Measurements from ENCODE around the gene KERA.

The KERA gene

DNA sequence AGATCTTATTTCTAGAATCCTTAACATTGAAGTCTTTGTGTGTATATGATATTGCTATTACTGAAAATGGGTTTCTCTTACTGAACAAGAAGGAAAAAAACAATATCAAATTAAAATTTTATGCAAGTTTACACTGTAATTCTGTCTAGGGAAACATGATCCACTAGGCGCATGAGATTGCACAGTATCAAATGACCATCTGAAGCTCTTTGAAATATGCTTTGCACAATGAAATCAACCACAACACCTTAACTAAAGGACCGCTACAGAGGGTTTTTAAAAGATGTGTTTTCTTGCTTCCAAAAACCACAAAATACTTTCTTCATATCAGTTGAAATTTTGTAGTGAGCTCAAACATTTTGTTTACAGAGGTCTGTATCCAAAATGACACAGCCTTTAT, 15.1 kb upstream of the KERA start:
- no peak for DNase-seq

GRCh38 chr12:91070936-91071335, 13.1 kb upstream of the KERA start:
- DNase-seq, result no peak

DNA sequence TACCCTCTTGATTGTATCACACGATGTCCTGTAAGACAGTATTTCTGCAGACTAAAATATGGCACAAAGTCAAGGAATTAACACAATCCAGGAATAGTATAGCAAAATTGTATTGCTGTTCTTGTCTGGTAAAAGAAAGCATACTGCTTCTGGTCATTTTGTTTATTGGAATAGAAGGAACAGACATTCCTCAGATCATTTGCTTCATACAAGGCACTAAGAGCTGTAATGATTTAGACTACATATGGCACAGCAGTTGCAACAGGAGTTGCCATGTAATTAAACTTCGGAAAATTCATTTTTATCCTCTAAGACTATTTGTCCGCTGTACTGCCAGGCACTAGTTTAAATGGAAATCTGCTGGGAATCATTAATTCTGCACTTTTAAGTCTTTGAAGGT, 7.6 kb upstream of the KERA start:
- DNase-seq, result no peak

DNA sequence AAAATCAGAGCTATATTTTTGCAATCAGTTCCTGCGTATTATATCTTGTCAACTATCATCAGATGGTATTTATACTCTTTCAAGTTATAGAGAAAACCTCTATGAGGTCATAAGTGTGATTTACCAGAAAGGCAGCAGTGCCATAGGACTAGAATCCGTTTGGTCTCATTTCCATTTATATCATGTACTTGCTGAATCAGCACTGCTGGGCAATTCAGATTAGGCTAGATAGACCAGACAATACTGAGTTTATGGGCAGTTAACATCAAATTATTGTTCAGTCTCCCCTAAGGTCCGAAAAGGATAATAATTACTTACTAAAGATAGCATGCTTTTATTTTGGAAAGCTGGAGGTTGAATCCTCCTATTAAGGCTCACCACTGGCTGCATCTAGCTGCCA, 6.8 kb upstream of the KERA start:
- DNase-seq, result no peak

GRCh38 chr12:91061091-91061490, 3.3 kb upstream of the KERA start:
- DNase-seq, result no peak

GRCh38 chr12:91059211-91059610, 1.4 kb upstream of the KERA start:
- DNase-seq, result no peak

- DNase-seq, result no peak
These were observed 962 bp upstream of the KERA start for GRCh38 chr12:91058786-91059185.

GRCh38 chr12:91056488-91056887, 1.3 kb downstream of the KERA start:
- DNase-seq, result no peak

DNA sequence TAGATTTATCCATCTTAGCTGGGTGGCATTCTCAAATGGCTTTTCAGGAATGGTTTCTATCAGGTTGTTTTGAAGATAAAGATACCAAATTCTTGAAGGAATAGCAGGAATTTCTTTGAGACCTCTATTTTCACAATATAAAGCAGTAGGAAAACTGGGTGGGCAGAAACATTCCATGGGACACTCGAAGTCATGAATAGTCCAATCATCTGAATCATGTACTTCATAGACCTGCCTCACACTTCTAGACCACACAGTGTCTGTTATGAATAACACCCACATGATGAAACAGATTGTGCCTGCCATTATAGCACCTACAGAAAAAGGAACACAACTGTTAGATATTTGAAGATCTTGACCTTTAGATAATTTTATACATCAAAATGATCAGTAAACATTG, 1.8 kb downstream of the KERA start:
- no peak for DNase-seq

DNA sequence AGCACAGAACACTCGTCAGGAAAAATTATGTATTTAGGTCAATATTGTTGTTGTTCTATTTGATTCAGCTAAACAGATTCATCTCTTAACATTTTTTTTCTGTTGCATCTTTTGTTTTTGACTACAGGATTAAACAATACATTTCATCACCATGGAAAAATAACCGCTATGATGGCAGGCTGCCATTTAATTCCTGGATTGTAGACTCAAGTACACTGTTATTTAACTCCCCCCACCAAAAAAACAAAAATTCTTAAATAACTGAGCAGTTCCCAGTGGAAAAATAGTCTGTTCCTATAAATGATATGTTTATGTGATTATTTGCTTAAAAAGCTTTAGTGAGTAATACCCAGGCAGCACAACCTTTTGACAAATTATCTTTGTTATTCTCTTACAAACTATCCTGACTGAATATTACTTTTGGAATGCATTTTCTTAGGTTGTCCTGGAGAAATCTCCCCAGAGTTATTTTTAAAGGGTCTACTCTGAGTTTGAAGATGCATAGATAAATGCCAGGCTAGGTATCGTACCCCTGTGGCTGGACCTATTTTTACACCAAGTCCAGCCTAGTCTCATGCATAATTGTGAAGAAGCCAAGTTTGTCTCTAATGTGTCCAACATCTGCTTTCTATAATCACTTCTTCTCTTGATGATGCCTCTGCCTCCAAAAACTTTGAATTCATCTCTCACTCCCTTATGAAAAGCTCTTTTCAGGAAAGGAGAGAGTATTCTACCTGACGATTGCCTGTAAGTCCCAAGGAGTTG, 3.7 kb downstream of the KERA start:
- no peak for DNase-seq

- DNase-seq, result no peak
These were observed 5.8 kb downstream of the KERA start for GRCh38 chr12:91052026-91052425.

DNA sequence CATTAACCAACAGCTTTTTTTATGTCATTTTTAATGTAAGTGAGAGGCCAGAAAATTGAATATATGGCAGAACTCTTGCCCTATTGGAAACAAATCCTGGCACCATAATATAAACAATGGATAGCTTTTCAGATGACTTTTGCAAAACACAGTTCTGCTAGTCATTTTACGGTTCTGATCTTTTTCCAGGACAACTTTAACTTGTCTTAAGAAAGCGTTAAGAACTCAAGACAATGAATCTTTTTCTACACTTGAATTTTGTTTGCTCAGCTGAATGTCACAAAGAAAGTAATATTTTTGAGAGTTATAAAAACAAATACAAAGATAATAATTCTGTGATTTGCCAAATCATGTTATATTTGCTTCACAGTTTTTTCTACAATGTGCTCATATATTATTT, 13.2 kb downstream of the KERA start:
- DNase-seq, result no peak

DNA sequence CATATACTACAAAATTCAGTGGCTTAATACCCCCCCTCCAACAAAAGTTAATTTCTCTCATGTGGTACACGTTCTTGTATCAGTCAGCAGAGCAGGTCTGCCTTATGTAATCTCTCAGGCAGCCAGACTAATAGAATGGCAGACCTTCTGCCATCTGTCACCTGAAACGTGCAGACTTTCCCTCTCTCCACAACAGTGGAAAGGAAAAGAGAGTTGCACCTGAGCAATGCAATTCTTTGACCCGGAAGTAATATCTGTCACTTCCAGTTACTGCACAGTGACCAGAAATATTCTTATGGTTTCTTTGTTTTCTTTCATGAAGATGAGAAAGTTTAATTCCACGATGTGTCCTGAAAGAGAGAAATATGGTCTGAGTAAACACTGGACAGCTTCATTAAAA, 14.4 kb downstream of the KERA start:
- no peak for DNase-seq

GRCh38 chr12:91040096-91040755, 17.6 kb downstream of the KERA start:
- no peak for DNase-seq

- no peak for DNase-seq
These were observed 20.5 kb downstream of the KERA start for GRCh38 chr12:91037276-91037675.

DNA sequence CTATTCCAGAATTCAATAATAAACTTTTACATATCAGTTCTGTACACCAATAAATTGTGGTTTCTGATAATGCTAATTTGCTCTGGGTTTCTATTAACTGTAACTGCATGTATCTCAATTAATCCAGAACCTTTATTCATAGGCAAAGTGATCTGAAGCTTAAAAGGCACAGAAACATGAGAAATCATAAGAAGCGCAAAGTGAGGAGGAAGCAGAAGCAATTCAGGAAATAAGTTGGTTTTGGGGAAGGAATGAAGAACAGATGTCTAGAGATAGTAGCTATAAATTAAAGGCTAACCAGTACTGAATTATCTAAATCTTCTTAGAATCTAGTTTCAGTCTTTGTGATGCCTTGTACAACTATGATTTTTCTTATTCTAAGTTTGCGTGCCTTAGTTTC, 24.6 kb downstream of the KERA start:
- no peak for DNase-seq

DNA sequence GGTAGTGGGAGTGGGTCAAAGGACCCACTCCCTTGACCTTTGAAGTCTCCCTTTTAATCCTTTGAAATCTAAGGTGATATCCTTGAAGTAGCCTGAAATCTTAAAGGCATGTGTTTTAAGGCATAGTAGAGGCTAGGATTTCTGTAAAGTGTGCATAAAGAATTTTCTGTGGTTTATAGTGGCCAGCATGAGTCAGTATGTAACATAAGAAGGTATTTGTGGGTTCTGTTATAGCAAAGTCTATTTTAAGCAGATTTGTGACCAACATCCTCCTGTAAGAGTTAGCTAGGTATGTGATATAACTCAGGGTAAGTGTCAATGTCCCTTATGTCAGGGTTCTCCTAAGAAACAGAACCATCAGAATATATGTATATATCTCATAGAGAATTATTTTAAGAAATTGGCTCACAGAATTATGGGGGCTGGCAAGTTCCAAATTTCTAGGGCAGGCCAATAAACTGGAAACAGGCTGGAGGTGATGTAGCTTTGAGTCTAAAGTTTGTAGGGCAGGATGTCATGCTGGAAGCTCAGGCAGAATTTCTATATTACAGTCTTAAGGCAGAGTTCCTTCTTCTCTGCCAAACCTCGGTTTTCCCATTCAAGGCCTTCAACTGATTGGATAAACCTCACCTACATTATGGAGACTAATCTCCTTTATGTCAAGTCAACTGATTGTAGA, 34.4 kb downstream of the KERA start:
- no peak for DNase-seq

GRCh38 chr12:91021076-91021475, 36.7 kb downstream of the KERA start:
- DNase-seq, result no peak

GRCh38 chr12:91019455-91019854, 38.4 kb downstream of the KERA start:
- DNase-seq, result no peak

DNA sequence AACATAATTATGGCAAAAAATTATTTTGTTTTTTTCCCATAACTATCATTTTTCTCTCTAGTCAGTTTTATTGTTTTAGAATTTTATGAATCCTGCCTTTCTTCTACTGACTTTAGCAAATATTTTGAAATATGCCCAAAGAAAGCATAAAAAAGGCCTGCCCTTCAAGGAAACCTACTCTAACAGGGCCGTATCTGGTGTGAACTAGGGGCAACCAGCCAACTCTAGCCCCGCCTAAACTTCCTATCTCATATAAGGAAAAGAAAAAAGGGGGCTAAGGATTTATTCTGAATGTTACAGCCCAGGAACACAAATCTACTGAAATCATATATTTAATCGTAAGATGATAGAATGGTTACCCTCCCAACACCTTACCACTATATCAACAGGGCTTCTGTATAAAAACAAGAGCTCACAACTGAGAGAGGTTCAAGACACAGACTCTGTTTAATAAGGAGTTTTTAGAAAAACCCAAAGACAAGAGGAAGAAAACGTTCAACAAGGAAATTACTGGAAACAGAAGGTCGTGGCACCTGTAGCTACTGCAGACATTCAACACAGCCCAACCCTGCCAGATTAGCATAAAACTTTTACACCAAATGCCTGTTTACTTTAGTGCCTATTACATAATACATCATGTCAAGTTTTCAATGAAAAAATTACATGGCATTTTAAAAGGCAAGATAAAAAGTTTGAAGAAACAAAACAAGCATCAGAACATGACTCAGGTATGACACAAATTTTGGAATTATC, 40.1 kb downstream of the KERA start:
- DNase-seq, result no peak

DNA sequence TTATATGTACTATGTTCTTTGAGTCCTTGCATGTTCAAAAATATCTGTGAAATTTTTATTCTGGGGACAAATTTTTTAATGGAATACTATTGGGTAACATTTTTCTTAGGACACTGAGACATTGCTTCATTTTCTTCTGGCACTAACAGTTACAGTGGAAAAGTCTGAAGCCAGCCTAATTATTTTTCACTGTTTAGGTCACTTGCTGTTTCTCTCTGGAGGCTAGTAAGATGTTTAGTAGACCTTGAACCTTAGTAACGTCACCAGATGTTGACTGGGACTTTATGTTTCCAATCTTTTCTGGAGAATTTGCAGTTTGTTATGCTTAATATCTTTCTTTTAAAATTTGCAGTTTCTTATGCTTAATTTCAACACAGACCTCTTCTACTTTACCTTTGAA, 40.8 kb downstream of the KERA start:
- no peak for DNase-seq

DNA sequence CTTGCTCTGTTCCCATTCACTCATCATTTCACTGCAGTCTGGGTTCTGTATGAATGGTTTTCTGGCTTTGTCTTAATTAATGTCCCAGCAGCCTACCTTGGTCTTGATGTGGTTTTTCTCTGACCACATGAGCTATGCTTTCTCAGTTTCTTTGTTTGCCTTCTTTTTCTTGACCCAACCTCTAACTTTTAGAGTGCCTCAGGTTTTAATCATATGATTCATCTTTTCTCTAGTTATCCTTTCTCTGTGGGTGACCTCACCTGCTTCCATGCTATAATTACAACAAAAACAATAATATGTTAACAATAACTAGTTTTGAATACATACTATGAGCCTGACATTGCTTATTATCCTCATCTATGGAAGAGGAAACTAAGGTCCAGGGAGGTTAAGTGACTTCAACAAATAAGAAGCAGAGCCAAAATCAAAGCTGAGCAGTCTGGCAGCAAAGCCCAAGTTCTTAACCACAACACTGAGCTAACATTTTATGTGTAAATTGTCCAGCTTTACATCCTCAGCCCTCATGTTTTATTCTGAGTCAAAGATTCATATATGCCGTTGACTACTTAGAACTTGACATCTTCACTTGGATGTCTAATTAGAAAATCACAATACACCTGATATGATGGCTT, 48.4 kb downstream of the KERA start:
- DNase-seq, result no peak

Data from CD4-positive, alpha-beta T cell treated with Interleukin-21 for 1 hour (primary cell).